H1 (cell line): Measurements from ENCODE around the gene B4GALT5. TPM values are rescaled to one million over a fixed set of nuclear protein-coding genes. Genes with fewer than 3 reads are reported as not detected.

Source experiments
- CTCF ChIA-PET: fragments of 300-600 bp; sonication (Branson Sonifier 250); formaldehyde crosslinking; loops from one replicate; lab custom pipeline; 2021; ENCODE audit not compliant: partially characterized antibody; lab: Charles Lee
- POLR2A ChIA-PET: fragments of 300-600 bp; sonication (Branson Sonifier 250); formaldehyde crosslinking; loops from one replicate; lab custom pipeline; 2021; ENCODE audit warnings: inconsistent platforms; ENCODE audit not compliant: partially characterized antibody; lab: Charles Lee
- DNase-seq, 2 experiments: peaks; one replicate each; pipeline versions ENCODE4 v3.0.0 to v3.0.0-alpha.2; 2010 to 2022; ENCODE audit warnings: low spot score in 2 of 2, low read depth in 1 of 2, mixed read lengths in 1 of 2
- FAIRE-seq: peaks from 2 replicates; lab custom pipeline; 2011; peaks lifted over from hg19 to GRCh38; lab: Jason Lieb, UNC
- H2AFZ ChIP-seq: 2 replicates; pipeline ENCODE4 v1.8.1; 2012; ENCODE audit warnings: low read length, inconsistent platforms
- H2AK5ac ChIP-seq: 2 replicates; pipeline ENCODE4 v1.6.1; 2013; ENCODE audit warnings: low read depth, low read length
- H2BK120ac ChIP-seq: replicated peaks from 2 replicates; pipeline ENCODE3; 2013; ENCODE audit warnings: low read depth, low read length, inconsistent platforms
- H2BK12ac ChIP-seq: 2 replicates; pipeline ENCODE4 v1.6.1; 2013; ENCODE audit warnings: low read depth, low read length
- H2BK15ac ChIP-seq: 2 replicates; pipeline ENCODE4 v1.6.1; 2013; ENCODE audit warnings: low read length
- H2BK20ac ChIP-seq: 2 replicates; pipeline ENCODE4 v1.6.1; 2013; ENCODE audit warnings: low read length
- H2BK5ac ChIP-seq: 2 replicates; pipeline ENCODE4 v1.6.1; 2013; ENCODE audit warnings: low read depth, low read length
- H3K14ac ChIP-seq: 2 replicates; pipeline ENCODE4 v1.6.1; 2013; ENCODE audit warnings: inconsistent platforms; ENCODE audit not compliant: insufficient read length
- H3K18ac ChIP-seq: 2 replicates; pipeline ENCODE4 v1.6.1; 2013; ENCODE audit warnings: low read length; ENCODE audit errors: extremely low read depth
- H3K23ac ChIP-seq: 2 replicates; pipeline ENCODE4 v1.6.1; 2013; ENCODE audit warnings: inconsistent platforms; ENCODE audit not compliant: insufficient read length
- H3K23me2 ChIP-seq: 2 replicates; pipeline ENCODE4 v1.6.1; 2013; ENCODE audit warnings: low read depth, low read length
- H3K27ac ChIP-seq: 2 replicates; pipeline ENCODE4 v1.6.1; 2011; ENCODE audit warnings: low read depth, low read length, inconsistent platforms
- H3K27me3 ChIP-seq, 4 experiments: replicated peaks in 1 of 4; 1 replicate in 1 of 4; 2 replicates in 3 of 4; pipeline versions ENCODE4 v1.6.1 to v1.8.1; 2011 to 2013; ENCODE audit warnings: low read length in 3 of 4, mild to moderate bottlenecking in 3 of 4, inconsistent platforms in 2 of 4, mixed read lengths in 2 of 4, moderate library complexity in 1 of 4; ENCODE audit not compliant: control insufficient read depth in 3 of 4, insufficient read depth in 3 of 4; ENCODE audit errors: extremely low read depth in 1 of 4
- H3K36me3 ChIP-seq, 4 experiments: 2 replicates each; pipeline versions ENCODE4 v1.6.1 to v1.8.1; 2011 to 2013; ENCODE audit warnings: mild to moderate bottlenecking in 4 of 4, low read length in 3 of 4, moderate library complexity in 2 of 4, control low read depth in 1 of 4, inconsistent platforms in 1 of 4; ENCODE audit not compliant: insufficient read depth in 4 of 4, control insufficient read depth in 2 of 4
- H3K4ac ChIP-seq: replicated peaks from 2 replicates; pipeline ENCODE3; 2013; ENCODE audit warnings: low read length, low read depth, mixed read lengths, inconsistent platforms; ENCODE audit not compliant: insufficient read length
- H3K4me1 ChIP-seq, 4 experiments: replicated peaks in 1 of 4; 1 replicate in 1 of 4; 2 replicates in 3 of 4; pipeline versions ENCODE4 v1.6.1 to v1.8.1; 2011 to 2013; ENCODE audit warnings: low read length in 3 of 4, inconsistent platforms in 2 of 4, mixed read lengths in 1 of 4; ENCODE audit not compliant: insufficient read depth in 4 of 4, control insufficient read depth in 3 of 4
- H3K4me2 ChIP-seq, 2 experiments: 2 replicates each; pipeline versions ENCODE4 v1.6.1 to v1.8.1; 2011 to 2013; ENCODE audit warnings: low read depth in 2 of 2, low read length in 2 of 2, control low read depth in 1 of 2, inconsistent platforms in 1 of 2, mild to moderate bottlenecking in 1 of 2; ENCODE audit not compliant: insufficient read depth in 1 of 2
- H3K4me3 ChIP-seq, 4 experiments: fragments of 200-600, 300-600 bp in 1 of 4; sonication (generic), shearing (Covaris generic), sonication (Bioruptor Twin) in 1 of 4; 2 replicates each; pipeline versions ENCODE4 v1.5.1 to v1.8.1; 2011 to 2016; ENCODE audit warnings: low read length in 4 of 4, low read depth in 3 of 4, control low read depth in 2 of 4, inconsistent platforms in 2 of 4, mild to moderate bottlenecking in 2 of 4, mixed read lengths in 1 of 4, moderate library complexity in 1 of 4; ENCODE audit not compliant: insufficient read depth in 2 of 4; ENCODE audit errors: extremely low read depth in 1 of 4
- H3K56ac ChIP-seq: replicated peaks from 2 replicates; pipeline ENCODE3; 2013; ENCODE audit warnings: low read depth, mild to moderate bottlenecking, mixed read lengths, low read length, inconsistent platforms; ENCODE audit not compliant: insufficient read length
- H3K79me1 ChIP-seq: 2 replicates; pipeline ENCODE4 v1.6.1; 2013; ENCODE audit warnings: low read depth, low read length, control low read depth
- H3K79me2 ChIP-seq, 2 experiments: 2 replicates each; pipeline versions ENCODE4 v1.6.1 to v1.8.1; 2012 to 2013; ENCODE audit warnings: low read length in 2 of 2, mild to moderate bottlenecking in 2 of 2, inconsistent platforms in 1 of 2; ENCODE audit not compliant: insufficient read depth in 2 of 2, control insufficient read depth in 1 of 2
- H3K9ac ChIP-seq, 4 experiments: replicated peaks in 1 of 4; 1 replicate in 1 of 4; 2 replicates in 3 of 4; pipeline versions ENCODE4 v1.6.1 to v1.8.1; 2011 to 2013; ENCODE audit warnings: low read depth in 3 of 4, low read length in 3 of 4, control low read depth in 2 of 4, mild to moderate bottlenecking in 2 of 4, moderate library complexity in 2 of 4, inconsistent platforms in 1 of 4; ENCODE audit errors: extremely low read depth in 1 of 4
- H3K9me3 ChIP-seq, 2 experiments: 2 replicates each; pipeline versions ENCODE4 v1.6.1 to v1.8.1; 2012 to 2013; ENCODE audit warnings: mild to moderate bottlenecking in 2 of 2, moderate library complexity in 2 of 2, control low read depth in 1 of 2, inconsistent platforms in 1 of 2, low read depth in 1 of 2, low read length in 1 of 2, mixed read lengths in 1 of 2; ENCODE audit not compliant: insufficient read depth in 2 of 2
- H4K20me1 ChIP-seq, 2 experiments: replicated peaks in 1 of 2; 2 replicates each; pipeline versions ENCODE3 to v1.8.1; 2011 to 2013; ENCODE audit warnings: inconsistent platforms in 2 of 2, low read length in 2 of 2, mild to moderate bottlenecking in 1 of 2; ENCODE audit not compliant: insufficient read depth in 2 of 2, control insufficient read depth in 1 of 2
- H4K5ac ChIP-seq: 2 replicates; pipeline ENCODE4 v1.6.1; 2013; ENCODE audit warnings: low read length, low read depth, mixed read lengths, inconsistent platforms; ENCODE audit not compliant: insufficient read length
- H4K8ac ChIP-seq: 2 replicates; pipeline ENCODE4 v1.8.0; 2013; ENCODE audit warnings: mild to moderate bottlenecking, moderate library complexity, low read length, inconsistent platforms; ENCODE audit not compliant: insufficient read depth; ENCODE audit errors: extremely low read depth
- H4K91ac ChIP-seq: replicated peaks from 2 replicates; pipeline ENCODE3; 2013; ENCODE audit warnings: low read length, mixed read lengths, inconsistent platforms; ENCODE audit not compliant: insufficient read length
- HDAC2 ChIP-seq, 2 experiments: fragments of 300-600 bp in 1 of 2; sonication (generic) in 1 of 2; IDR thresholded peaks; 2 replicates each; pipeline ENCODE4 v1.6.1; 2011 to 2012; ENCODE audit warnings: low read depth in 2 of 2, low read length in 2 of 2, mild to moderate bottlenecking in 2 of 2, moderate library complexity in 2 of 2, borderline replicate concordance in 1 of 2, inconsistent platforms in 1 of 2
- KDM1A ChIP-seq: fragments of 200-600, 300-600 bp; sonication (generic); IDR thresholded peaks from 2 replicates; pipeline ENCODE4 v1.7.1; 2016; ENCODE audit warnings: mild to moderate bottlenecking, low read length, borderline replicate concordance
- SIRT6 ChIP-seq: IDR thresholded peaks from one replicate; pipeline ENCODE4 v1.7.1; 2012; ENCODE audit warnings: low read length, inconsistent platforms
- WGBS, 2 experiments: shearing (Covaris generic) in 1 of 2; methylation state at CpG; one replicate each; pipeline versions ENCODE4 v1.1.6 to v1.1.7; 2013 to 2015; ENCODE audit warnings: low lambda C conversion rate in 2 of 2, mixed read lengths in 2 of 2, inconsistent platforms in 1 of 2, low coverage in 1 of 2, missing lambda C conversion rate in 1 of 2; ENCODE audit not compliant: insufficient replicate concordance in 2 of 2, insufficient coverage in 1 of 2, insufficient read length in 1 of 2; ENCODE audit errors: extremely low coverage in 1 of 2, missing lambda C conversion rate in 1 of 2; 5-methylcytosine and 5-hydroxymethylcytosine counted together
- polyA plus RNA-seq, 7 experiments: library from polyadenylated mRNA; depleted of rRNA in 3 of 7; stranded (reverse) in 5 of 7; unstranded in 2 of 7; fragments of >200 nt in 5 of 7; fragments of 200-250 nt in 2 of 7; gene quantifications; 1 replicate in 5 of 7; 2 replicates in 1 of 7; 4 replicates in 1 of 7; pipeline versions ENCODE4 v1.2.1 to v1.2.3, GENCODE V29; 2011 to 2013; ENCODE audit warnings: missing spikeins in 2 of 7, mixed read lengths in 2 of 7
- total RNA-seq: library from RNA; stranded (reverse); fragmentation: NEBNext Ultra II Directional; extraction: Animal tissue kit (Norgen Biotek cat#: 25700); gene quantifications from 2 replicates; pipeline ENCODE4 v1.2.1, GENCODE V29; 2021

Gene B4GALT5
- total and polyA plus RNA-seq, 2 of the 8 experiments (the other 6 are each of a cell fraction or from before 2014, with no cell fraction given) = 46.5 to 75.4 TPM

- 0 out of 2 replicates have a peak overlapping the region, but pooled peaks have one; percentile 21 for H2BK20ac ChIP-seq
- no peaks in the 10 kb centered on the region for H4K20me1 ChIP-seq
- no peak for FAIRE-seq
- no peak overlapping the region for H4K91ac ChIP-seq
- 73% methylated on average over 5 of the region's 5 CpGs; no CpG with 5 or more reads in 1 of the 2 experiments for WGBS, 2 experiments
- CTCF ChIA-PET = interaction anchor here (1.0 to 1.3 kb wide), 2 partner anchors 23 to 94 kb away, joined by 3 to 4 read pairs; no protein-coding TSS in a partner anchor
- H2BK12ac ChIP-seq = no peak overlapping the region
- no peak overlapping the region for H3K27ac ChIP-seq
- TF ChIP-seq SIRT6 = no peak
- TF ChIP-seq KDM1A = peak; percentile 68; the same call in 1 of the 2 replicates
- TF ChIP-seq HDAC2 (IDR thresholded peaks at IDR 0.05; ENCODE audit: borderline replicate concordance in 1 of 2, low read depth in 2 of 2, low read length in 2 of 2) = 0 out of 4 replicates have a peak, but pooled peaks of 1 of the 2 experiments have one; percentile 35
- H3K4me1 ChIP-seq = peaks cover 0 to 5% (median under 1%) of the 10 kb centered on the region in 4 experiments; a peak in 2 of 7 replicates
- H4K8ac ChIP-seq = no peak overlapping the region
- no peak overlapping the region for H3K4ac ChIP-seq
- no peaks in the 10 kb centered on the region for H3K9me3 ChIP-seq
- no peak overlapping the region for H2BK15ac ChIP-seq
- no peak overlapping the region for H3K4me2 ChIP-seq
- no peaks in the 10 kb centered on the region for H3K79me2 ChIP-seq
- H2BK120ac ChIP-seq = no peak overlapping the region
- H3K14ac ChIP-seq = no peak overlapping the region
- no peaks in the 10 kb centered on the region for H3K79me1 ChIP-seq
- no peak overlapping the region for H2AFZ ChIP-seq
- 0 out of 2 replicates have a peak overlapping the region, but pooled peaks have one; percentile 75 for H2AK5ac ChIP-seq
- H3K4me3 ChIP-seq = no peak overlapping the region
- no peaks in the 10 kb centered on the region for H3K23me2 ChIP-seq
- DNase-seq = no peak
- no peaks in the 10 kb centered on the region; a peak in 1 of 7 replicates for H3K27me3 ChIP-seq
- no peak overlapping the region for H3K18ac ChIP-seq
- no peak overlapping the region for H3K9ac ChIP-seq
- no peak overlapping the region for H3K56ac ChIP-seq
- H4K5ac ChIP-seq = no peak overlapping the region
- POLR2A ChIA-PET = no interaction called here
- no peak overlapping the region for H3K23ac ChIP-seq
- peak overlapping the region; percentile 60; the same call in 1 of the 2 replicates for H2BK5ac ChIP-seq
- H3K36me3 ChIP-seq = no peaks in the 10 kb centered on the region
Observed at GRCh38 chr20:49752201-49752903, 38.7 kb upstream of the B4GALT5 start.
